Measurements from ENCODE around the gene SLC20A1.

SLC20A1 gene

DNA sequence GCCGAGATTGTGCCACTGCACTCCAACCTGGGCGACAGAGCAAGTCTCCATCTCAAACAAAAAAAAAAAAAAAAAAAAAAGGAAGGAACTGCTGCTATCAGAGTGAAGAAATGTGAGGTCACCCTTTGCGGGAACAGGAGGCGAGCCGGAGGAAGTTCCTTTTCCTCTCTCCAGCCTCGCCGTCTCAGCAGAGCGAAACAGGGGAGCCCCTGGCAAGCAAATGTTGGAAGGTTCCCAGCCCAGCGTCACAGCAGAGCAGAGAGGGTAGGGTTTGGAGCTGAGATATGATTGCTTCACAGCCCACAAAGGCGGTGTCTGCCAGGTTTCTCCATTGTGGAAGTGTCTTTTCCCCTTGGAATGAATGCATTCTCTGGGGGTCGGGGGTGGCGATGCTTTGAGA lies 28.5 kb downstream of the SLC20A1 start:
- no peak overlapping the region for H3K27ac Mint-ChIP-seq
- no peaks in the 10 kb centered on the region for H3K4me1 Mint-ChIP-seq
- no peak for DNase-seq
- H3K4me3 Mint-ChIP-seq: no peak overlapping the region
- no peaks in the 10 kb centered on the region for H3K9me3 Mint-ChIP-seq
- H3K36me3 Mint-ChIP-seq (ENCODE audit: low read depth): peaks cover 2% of the 10 kb centered on the region
- H3K27me3 Mint-ChIP-seq: peaks cover 7% of the 10 kb centered on the region
- ATAC-seq: no peak

DNA sequence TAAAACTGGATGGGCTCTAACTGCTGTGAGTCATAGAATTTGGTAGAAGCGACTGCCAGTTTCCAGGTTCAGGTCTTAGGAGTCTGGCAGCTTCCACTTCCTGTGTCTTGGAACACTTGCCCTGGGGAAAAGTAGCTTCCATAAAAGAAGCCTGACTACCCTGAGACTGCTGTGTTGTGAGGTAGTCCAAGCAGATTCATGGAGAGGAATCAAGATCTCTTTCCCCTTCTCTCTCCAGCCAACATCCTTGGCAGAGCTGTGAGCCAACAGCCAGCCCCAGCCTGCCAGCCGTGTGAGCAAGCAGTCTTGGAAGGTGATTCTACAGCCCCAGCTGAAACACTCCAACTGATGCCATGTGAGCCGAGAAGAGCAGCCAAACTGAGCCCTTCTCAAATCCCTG lies 33.7 kb downstream of the SLC20A1 start:
- H3K36me3 Mint-ChIP-seq (ENCODE audit: low read depth): no peaks in the 10 kb centered on the region
- H3K4me1 Mint-ChIP-seq: no peaks in the 10 kb centered on the region
- ATAC-seq: no peak
- no peak overlapping the region for H3K4me3 Mint-ChIP-seq
- H3K9me3 Mint-ChIP-seq: no peaks in the 10 kb centered on the region
- no peak overlapping the region for H3K27ac Mint-ChIP-seq
- H3K27me3 Mint-ChIP-seq: peaks cover 5% of the 10 kb centered on the region
- DNase-seq: no peak

DNA sequence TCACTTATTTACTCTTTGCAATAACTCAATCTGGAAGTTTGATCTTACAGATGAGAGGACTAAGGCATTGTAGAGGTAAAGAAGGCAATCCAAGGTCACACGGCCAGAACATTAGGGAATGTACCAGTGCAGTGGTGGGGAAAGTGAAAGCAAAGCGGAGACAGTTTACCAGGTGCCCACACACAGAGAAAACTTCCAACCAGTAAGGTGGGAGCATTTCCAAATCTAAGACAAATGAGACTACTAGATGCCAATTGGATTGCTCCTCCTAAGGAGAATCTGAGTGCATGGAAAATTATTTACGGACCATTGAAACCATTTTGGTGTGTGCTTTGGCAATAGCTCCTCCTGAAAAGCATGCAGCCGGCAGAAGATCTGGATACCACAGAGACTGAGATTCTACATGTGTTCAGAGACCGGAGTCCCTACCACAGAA lies 34.9 kb downstream of the SLC20A1 start:
- no peaks in the 10 kb centered on the region for H3K9me3 Mint-ChIP-seq
- DNase-seq: no peak
- no peak overlapping the region for H3K27ac Mint-ChIP-seq
- H3K4me1 Mint-ChIP-seq: no peaks in the 10 kb centered on the region
- no peaks in the 10 kb centered on the region for H3K36me3 Mint-ChIP-seq (ENCODE audit: low read depth)
- no peak for ATAC-seq
- H3K27me3 Mint-ChIP-seq: no peaks in the 10 kb centered on the region
- H3K4me3 Mint-ChIP-seq: no peak overlapping the region

DNA sequence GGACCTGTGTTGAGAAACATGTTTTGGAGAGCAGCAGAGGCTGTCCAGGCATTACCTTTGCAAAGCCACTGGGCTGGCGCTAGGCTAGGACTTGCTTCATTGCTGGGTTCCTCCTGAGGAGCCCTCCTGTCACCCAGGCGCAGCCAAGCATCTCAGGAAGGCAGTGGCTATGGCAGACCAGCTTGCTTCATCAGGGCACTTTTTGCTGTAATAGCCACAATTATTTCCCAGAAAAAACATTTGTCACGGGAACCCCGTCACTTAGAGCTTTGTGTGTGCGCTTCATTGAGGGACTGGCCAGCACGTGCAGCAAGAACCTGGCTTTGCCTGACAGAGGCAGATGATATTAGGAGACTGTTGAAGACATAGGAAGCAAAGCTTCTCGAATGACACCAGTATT lies 36.4 kb downstream of the SLC20A1 start:
- Mint-ChIP-seq H3K27me3 (no peaks in the 10 kb centered on the region), H3K36me3 (ENCODE audit: low read depth) (no peaks in the 10 kb centered on the region), H3K27ac (no peak overlapping the region), H3K4me1 (no peaks in the 10 kb centered on the region), H3K9me3 (no peaks in the 10 kb centered on the region), H3K4me3 (no peak overlapping the region)
- no peak for DNase-seq
- no peak for ATAC-seq

DNA sequence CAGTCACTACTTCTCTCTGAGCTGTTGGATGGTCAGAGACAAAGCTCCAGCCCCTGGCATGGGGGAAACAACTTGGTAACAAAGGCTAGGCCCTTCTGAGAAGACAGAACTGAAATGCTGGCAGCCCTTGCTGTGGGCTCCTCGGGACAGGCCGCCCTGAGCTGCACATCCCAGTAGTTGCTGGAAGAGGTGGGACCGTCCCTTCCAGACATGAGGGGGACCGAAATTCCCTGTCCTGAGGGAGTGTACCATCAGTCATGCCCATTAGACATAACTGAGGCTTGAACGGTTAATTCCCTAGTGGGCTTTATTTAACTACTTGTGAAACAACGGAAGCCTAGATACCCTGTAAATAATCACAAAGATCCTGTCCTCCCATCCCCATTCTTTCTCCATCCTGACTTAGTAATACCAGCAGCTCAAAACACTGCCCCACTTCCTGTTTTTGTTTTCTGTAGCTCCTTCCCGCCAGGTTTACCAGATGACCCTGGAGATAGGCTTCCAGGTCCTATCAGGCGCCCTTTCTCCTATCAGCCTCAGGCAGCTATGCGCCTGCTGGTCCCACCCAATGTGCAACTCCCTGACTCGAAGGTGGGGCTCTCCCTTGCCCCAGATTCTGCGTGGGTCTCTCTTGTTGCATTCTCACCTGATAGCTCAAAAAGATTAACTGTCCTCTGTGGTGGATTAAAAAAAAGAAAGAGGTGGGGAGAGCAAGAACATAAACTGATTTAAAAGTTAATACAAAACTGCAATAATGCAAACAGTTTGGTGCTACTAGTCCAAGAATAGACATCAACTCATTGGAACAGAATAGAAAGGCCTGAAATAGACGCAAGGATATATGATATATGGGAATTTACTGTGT lies 38.0 kb downstream of the SLC20A1 start:
- Mint-ChIP-seq H3K36me3 (ENCODE audit: low read depth) (no peaks in the 10 kb centered on the region), H3K27me3 (no peaks in the 10 kb centered on the region), H3K9me3 (no peaks in the 10 kb centered on the region), H3K27ac (no peak overlapping the region), H3K4me1 (peaks cover 2% of the 10 kb centered on the region), H3K4me3 (no peak overlapping the region)
- no peak for ATAC-seq
- DNase-seq: no peak

DNA sequence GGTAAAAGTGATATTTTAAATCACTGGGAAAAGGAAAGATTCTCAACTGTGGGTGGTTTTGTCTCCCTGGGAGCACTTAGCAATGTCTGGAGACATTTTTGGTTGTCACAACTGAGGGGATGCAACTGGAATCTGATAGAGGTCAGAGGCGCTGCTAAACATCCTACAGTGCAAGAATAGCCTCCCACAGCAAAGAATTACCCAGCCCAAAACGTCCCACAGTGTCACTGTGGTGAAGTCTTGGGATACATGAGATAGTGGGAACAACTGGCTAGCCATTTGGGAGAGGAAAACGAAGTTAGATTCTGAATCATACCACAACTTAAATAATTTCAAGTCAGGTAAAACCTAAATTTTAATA lies 38.7 kb downstream of the SLC20A1 start:
- ATAC-seq (no peak), DNase-seq (no peak)
- H3K9me3 Mint-ChIP-seq: no peaks in the 10 kb centered on the region
- H3K4me3 Mint-ChIP-seq: no peak overlapping the region
- H3K4me1 Mint-ChIP-seq: peaks cover 2% of the 10 kb centered on the region
- no peaks in the 10 kb centered on the region for H3K27me3 Mint-ChIP-seq
- no peak overlapping the region for H3K27ac Mint-ChIP-seq
- no peaks in the 10 kb centered on the region for H3K36me3 Mint-ChIP-seq (ENCODE audit: low read depth)

DNA sequence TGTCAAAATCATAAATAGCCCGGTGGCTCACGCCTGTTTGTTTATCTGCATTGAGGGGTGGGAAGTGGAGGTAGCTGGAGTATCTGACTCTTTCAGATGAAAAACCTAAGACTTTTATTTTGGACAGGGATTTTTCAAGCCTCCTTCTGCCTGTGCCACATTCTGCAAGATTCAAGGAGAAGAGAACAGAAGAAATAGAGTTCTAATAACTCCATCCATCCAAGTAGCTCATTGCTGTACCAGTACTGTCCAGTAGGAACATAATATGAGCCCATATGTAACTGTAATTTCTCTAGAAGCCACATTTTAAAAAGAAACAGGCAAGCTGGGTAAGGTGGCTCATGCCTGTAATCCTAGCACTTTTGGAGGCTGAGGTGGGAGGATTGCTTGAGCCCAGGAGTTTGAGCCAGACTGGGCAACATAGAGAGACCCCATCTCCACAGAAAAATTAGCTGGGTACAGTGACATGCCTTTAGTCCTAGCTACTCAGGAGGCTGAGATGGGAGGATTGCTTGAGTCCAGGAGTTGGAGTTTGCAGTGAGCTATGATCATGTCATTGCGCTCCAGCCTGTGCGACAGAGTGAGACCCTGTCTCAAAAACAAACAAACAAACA lies 39.6 kb downstream of the SLC20A1 start:
- H3K27me3 Mint-ChIP-seq: no peaks in the 10 kb centered on the region
- no peaks in the 10 kb centered on the region for H3K9me3 Mint-ChIP-seq
- no peak overlapping the region for H3K27ac Mint-ChIP-seq
- no peak overlapping the region for H3K4me3 Mint-ChIP-seq
- ATAC-seq: no peak
- no peak for DNase-seq
- H3K4me1 Mint-ChIP-seq: peaks cover 2% of the 10 kb centered on the region
- no peaks in the 10 kb centered on the region for H3K36me3 Mint-ChIP-seq (ENCODE audit: low read depth)

DNA sequence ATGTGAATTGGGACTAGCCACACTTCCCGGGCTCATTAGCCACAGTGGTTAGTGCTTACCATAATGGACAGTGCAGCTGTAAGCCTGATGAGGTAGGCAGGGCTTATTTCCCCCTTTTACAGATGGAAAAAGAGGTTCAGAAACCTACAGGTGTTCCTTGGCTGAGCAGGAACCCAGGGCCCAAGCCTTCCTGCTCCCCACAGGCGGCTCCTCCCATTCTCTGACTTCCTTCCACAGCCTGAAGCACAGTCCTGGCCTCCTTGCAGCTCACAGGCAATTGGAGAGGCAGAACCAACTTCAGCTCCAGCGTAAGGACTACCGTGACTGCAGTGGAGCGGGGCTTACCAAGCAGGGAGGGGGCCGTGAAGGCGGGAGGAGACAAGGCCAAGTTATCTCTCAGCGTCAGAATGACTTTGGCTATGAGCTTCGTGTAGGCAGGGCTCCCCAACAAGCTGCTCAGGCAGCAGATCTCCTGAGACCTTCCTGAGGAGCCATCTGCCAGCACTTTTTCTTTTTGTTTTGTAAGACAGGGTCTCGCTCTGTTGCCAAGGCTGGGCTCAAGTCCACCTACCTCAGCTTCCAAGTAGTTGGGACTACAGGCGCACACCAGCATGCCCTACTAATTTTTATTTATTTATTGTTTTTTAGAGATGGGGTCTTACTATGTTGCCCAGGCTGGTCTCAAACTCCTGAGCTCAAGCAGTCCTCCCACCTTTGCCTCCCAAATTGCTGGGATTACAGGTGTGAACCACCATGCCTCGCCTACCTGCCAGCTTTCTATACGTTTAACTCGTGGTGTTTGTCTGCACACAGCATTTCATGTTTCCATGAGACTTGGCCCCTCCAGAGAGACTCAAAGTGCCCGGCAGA lies 40.8 kb downstream of the SLC20A1 start:
- Mint-ChIP-seq H3K27me3 (no peaks in the 10 kb centered on the region), H3K27ac (no peak overlapping the region), H3K9me3 (no peaks in the 10 kb centered on the region), H3K4me3 (no peak overlapping the region), H3K36me3 (ENCODE audit: low read depth) (no peaks in the 10 kb centered on the region), H3K4me1 (peaks cover 12% of the 10 kb centered on the region)
- ATAC-seq (no peak), DNase-seq (no peak)

DNA sequence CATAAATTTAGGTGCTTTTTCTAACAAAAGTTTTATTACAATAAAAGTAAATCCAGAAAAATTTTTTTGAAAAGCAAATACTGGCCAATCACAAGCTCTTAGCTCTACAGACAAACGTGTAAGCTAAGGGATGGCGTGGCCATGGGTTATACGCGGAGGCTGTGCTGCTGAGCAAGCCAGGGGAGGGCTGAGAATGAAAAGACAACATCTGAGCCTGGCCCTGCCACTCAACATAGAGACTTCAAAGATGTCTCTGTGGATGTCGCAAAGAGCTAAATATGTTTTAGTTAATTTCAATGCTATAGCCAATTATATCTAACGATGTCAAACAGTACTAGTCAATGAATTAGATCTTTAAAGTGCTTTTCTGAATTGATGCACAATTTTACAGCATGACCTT lies 41.8 kb downstream of the SLC20A1 start:
- Mint-ChIP-seq H3K36me3 (ENCODE audit: low read depth) (no peaks in the 10 kb centered on the region), H3K27ac (no peak overlapping the region), H3K9me3 (no peaks in the 10 kb centered on the region), H3K4me1 (peaks cover 21% of the 10 kb centered on the region), H3K27me3 (no peaks in the 10 kb centered on the region), H3K4me3 (no peak overlapping the region)
- DNase-seq (no peak), ATAC-seq (no peak)

DNA sequence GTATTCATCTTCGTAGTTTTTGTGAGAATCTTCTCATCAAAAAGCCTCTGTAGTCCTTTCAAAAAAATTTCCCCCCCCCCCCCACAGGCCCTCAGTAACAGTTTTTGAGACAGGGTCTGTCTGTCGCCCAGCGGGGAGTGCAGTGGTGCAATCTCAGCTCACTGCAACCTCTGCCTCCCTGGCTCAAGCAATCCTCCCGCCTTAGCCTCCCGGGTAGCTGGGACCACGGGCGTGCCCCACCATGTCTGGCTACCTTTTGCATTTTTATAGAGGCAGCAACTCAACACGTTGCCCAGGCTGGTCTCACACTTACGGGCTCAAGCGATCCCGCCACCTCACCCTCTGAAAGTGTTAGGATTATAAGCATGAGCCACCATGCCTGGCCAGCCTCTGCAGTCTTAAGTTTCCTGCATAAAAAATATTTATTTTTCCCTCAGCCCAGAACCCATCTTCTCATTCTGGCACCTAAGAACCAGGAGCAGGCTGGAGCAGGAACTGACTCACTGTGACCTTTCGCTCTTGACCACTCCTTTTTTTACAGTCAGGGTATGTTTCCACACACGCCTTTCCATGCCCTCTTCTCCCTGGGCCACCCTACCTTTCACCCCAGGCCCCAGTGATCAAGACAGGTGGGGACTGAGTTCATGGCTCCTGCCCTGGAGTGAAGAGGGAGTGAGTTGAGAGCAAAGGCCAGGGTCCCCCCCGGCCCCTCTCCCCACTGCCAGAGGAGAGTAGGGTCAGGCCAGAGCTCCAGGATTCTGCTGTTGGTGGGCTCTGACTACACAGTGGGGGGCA lies 42.5 kb downstream of the SLC20A1 start:
- DNase-seq (no peak), ATAC-seq (no peak)
- Mint-ChIP-seq H3K4me3 (no peak overlapping the region), H3K9me3 (no peaks in the 10 kb centered on the region), H3K36me3 (ENCODE audit: low read depth) (no peaks in the 10 kb centered on the region), H3K27me3 (no peaks in the 10 kb centered on the region), H3K27ac (no peak overlapping the region), H3K4me1 (peaks cover 29% of the 10 kb centered on the region)

DNA sequence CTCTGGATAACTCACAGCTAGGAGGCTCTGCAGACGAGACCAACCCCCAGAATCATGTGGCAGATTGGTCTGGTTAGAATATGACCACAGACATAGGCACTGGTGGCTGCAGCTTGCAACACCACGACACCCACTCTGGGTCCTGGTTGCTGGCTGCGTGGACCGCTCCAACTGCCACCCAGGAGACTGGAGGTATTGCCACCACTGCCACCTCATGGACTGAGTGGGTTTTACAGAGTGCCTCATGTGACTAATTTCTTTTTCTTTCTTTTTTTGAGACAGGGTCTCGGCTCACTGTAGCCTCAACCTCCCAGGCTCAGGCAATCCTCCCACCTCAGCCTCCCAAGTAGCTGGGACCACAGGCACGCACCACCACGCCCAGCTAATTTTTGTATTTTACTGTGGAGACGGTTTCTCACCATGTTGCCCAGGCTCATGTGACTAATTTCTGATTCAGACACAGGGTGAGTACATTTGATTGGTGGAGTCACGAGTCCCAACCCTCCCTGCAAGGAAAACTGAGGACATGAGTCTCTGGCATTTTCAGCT lies 45.2 kb downstream of the SLC20A1 start:
- peak; percentile 66 for DNase-seq
- Mint-ChIP-seq H3K9me3 (no peaks in the 10 kb centered on the region), H3K4me3 (no peak overlapping the region), H3K27me3 (no peaks in the 10 kb centered on the region), H3K27ac (no peak overlapping the region), H3K36me3 (ENCODE audit: low read depth) (no peaks in the 10 kb centered on the region), H3K4me1 (peaks cover 34% of the 10 kb centered on the region)
- peak; percentile 40 for ATAC-seq

DNA sequence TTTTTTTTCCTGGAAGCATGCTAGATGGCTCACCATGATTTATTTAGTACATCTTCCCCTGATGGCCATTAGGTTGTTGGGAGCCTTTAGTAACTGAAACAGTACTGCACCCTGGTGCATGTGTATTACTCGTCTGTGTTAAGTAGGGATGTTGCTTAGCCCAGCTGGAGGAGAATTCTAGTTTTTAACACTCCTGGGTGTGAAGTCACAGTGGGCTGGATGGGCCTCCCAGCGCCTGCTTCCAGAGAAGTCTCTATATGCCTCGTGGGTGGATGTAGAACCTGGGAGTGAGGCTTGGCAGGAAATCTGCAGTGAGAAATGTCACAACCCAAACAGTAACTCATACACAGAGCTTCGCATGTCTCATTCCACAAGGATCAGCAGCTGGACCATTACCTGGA lies 46.1 kb downstream of the SLC20A1 start:
- Mint-ChIP-seq H3K4me1 (peaks cover 34% of the 10 kb centered on the region), H3K27ac (peak overlapping the region; percentile 77), H3K4me3 (no peak overlapping the region), H3K36me3 (ENCODE audit: low read depth) (no peaks in the 10 kb centered on the region), H3K9me3 (no peaks in the 10 kb centered on the region), H3K27me3 (no peaks in the 10 kb centered on the region)
- no peak for ATAC-seq
- DNase-seq: no peak

DNA sequence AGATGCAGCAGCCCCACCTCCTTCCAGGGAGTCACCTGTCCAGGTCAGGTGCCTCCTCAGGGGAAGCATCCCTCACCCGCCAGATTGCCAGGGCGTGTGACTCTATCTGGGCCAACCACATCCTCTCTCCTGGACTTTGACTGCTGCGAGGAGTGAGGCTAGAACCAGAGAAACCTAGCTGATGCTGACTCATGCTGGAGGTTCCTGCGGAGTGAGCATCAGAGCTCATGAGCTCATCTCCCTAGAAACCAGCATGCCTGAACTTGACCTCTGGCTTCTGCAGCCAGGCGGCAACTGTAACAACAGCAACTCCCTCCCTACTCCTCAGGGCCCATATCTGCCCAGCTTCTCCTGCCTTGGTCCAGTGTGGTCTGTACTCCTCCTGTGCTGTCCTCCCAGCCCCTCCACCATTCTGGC lies 46.8 kb downstream of the SLC20A1 start:
- DNase-seq (peak; percentile 59), ATAC-seq (peak; percentile 93)
- Mint-ChIP-seq H3K36me3 (ENCODE audit: low read depth) (no peaks in the 10 kb centered on the region), H3K27ac (peak overlapping the region; percentile 77), H3K27me3 (no peaks in the 10 kb centered on the region), H3K4me3 (peak overlapping the region; percentile 24), H3K4me1 (peaks cover 34% of the 10 kb centered on the region), H3K9me3 (no peaks in the 10 kb centered on the region)

DNA sequence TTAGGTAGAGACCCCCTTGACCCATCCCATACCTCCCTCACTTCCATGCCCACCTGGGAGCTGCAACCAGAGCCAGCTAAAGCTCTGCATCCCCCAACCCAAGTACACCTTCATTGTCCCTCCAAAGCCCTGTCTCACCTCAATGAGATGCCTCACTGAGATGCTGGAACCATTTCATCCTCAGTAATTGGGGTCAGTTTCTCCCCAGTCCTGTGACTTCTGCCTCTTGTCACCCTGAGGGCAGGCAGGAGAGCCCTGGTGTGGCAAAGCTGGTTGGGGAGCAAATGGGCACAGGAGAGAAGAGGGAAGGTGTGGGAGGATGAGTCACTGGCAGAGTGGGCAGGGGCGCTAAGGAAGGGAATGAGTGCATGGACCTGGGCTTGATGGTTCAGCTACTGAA lies 47.2 kb downstream of the SLC20A1 start:
- DNase-seq: peak; percentile 53
- no peaks in the 10 kb centered on the region for H3K27me3 Mint-ChIP-seq
- no peaks in the 10 kb centered on the region for H3K36me3 Mint-ChIP-seq (ENCODE audit: low read depth)
- H3K4me1 Mint-ChIP-seq: peaks cover 34% of the 10 kb centered on the region
- H3K9me3 Mint-ChIP-seq: no peaks in the 10 kb centered on the region
- peak overlapping the region; percentile 77 for H3K27ac Mint-ChIP-seq
- H3K4me3 Mint-ChIP-seq: peak overlapping the region; percentile 24
- ATAC-seq: peak; percentile 46

All from activated naive CD8-positive, alpha-beta T cell treated with anti-CD3 and anti-CD28 coated beads, Interleukin-2, amount 50 U/mL, for 24 hours (primary cell).